HepG2 (cell line): ENCODE data around the gene RAB30. TPM values are rescaled to one million over a fixed set of nuclear protein-coding genes. Genes with fewer than 3 reads are reported as not detected.

Experiments
- BCL6 ChIP-seq: IDR thresholded peaks from 2 replicates; pipeline ENCODE4 v1.6.1; 2016; ENCODE audit warnings: missing genetic modification reagents, missing compliant biosample characterization
- CEBPB ChIP-seq: IDR thresholded peaks from 2 replicates; pipeline ENCODE4 v1.6.1; 2011; ENCODE audit warnings: low read depth, low read length, improper control_type of control experiment, borderline replicate concordance
- DNMT3B ChIP-seq: conservative IDR thresholded peaks from 2 replicates; pipeline ENCODE4 v1.6.1; 2016; ENCODE audit warnings: missing biosample characterization, control low read depth
- FOXA1 ChIP-seq, 2 experiments: fragments of 450-650 bp in 1 of 2; sonication (generic) in 1 of 2; formaldehyde crosslinking in 1 of 2; IDR thresholded peaks; 2 replicates each; pipeline versions ENCODE4 v1.4.0 to v1.6.1; 2016 to 2020; ENCODE audit warnings: missing genetic modification reagents in 1 of 2
- HNF4A ChIP-seq: sonication (generic); formaldehyde crosslinking; IDR thresholded peaks from 2 replicates; pipeline ENCODE4 v1.4.0; 2020; ENCODE audit warnings: missing genetic modification reagents
- NFYC ChIP-seq: IDR thresholded peaks from 2 replicates; pipeline ENCODE4 v1.6.1; 2016; ENCODE audit warnings: missing genetic modification reagents, missing compliant biosample characterization
- NR2C2 ChIP-seq: sonication (generic); formaldehyde crosslinking; IDR thresholded peaks from 2 replicates; pipeline ENCODE4 v1.4.0; 2020; ENCODE audit warnings: missing genetic modification reagents, mild to moderate bottlenecking, moderate library complexity, borderline replicate concordance
- NR2F6 ChIP-seq, 2 experiments: IDR thresholded peaks; 2 replicates each; pipeline ENCODE4 v1.6.1; 2016; ENCODE audit warnings: antibody characterized with exemption in 1 of 2, mild to moderate bottlenecking in 1 of 2
- PHF8 ChIP-seq: sonication (generic); formaldehyde crosslinking; IDR thresholded peaks from 2 replicates; pipeline ENCODE4 v1.5.0; 2020; ENCODE audit warnings: missing genetic modification reagents
- POGZ ChIP-seq: sonication (generic); formaldehyde crosslinking; IDR thresholded peaks from 2 replicates; pipeline ENCODE4 v1.4.0; 2020; ENCODE audit warnings: mild to moderate bottlenecking, missing genetic modification reagents
- POLR2A ChIP-seq, 2 experiments: IDR thresholded peaks; 2 replicates each; pipeline ENCODE4 v1.6.1; 2011; ENCODE audit warnings: low read depth in 2 of 2, low read length in 2 of 2, mild to moderate bottlenecking in 1 of 2, moderate library complexity in 1 of 2; ENCODE audit not compliant: insufficient read depth in 1 of 2
- RARA ChIP-seq: IDR thresholded peaks from 2 replicates; pipeline ENCODE4 v1.6.1; 2016; ENCODE audit warnings: missing genetic modification reagents, missing compliant biosample characterization
- STAG1 ChIP-seq: sonication (generic); formaldehyde crosslinking; IDR thresholded peaks from 2 replicates; pipeline ENCODE4 v1.4.0; 2020; ENCODE audit warnings: missing genetic modification reagents
- TGIF2 ChIP-seq: IDR thresholded peaks from 2 replicates; pipeline ENCODE4 v1.6.1; 2016; ENCODE audit warnings: control low read depth, missing compliant biosample characterization
- THAP11 ChIP-seq: IDR thresholded peaks from 2 replicates; pipeline ENCODE4 v1.6.1; 2016; ENCODE audit warnings: missing biosample characterization, missing genetic modification reagents
- ZFP1 ChIP-seq: IDR thresholded peaks from 2 replicates; pipeline ENCODE4 v1.6.1; 2016
- ZNF143 ChIP-seq: sonication (generic); formaldehyde crosslinking; IDR thresholded peaks from 2 replicates; pipeline ENCODE4 v1.4.0; 2020; ENCODE audit warnings: missing genetic modification reagents
- ZNF337 ChIP-seq: sonication (generic); formaldehyde crosslinking; IDR thresholded peaks from 2 replicates; pipeline ENCODE4 v1.5.1; 2020; ENCODE audit warnings: missing genetic modification reagents, low read depth, mild to moderate bottlenecking, borderline replicate concordance
- ZNF556 ChIP-seq: sonication (generic); formaldehyde crosslinking; IDR thresholded peaks from 2 replicates; pipeline ENCODE4 v1.4.0; 2020; ENCODE audit warnings: mild to moderate bottlenecking, missing genetic modification reagents, borderline replicate concordance
- ZNF576 ChIP-seq: sonication (generic); formaldehyde crosslinking; IDR thresholded peaks from 2 replicates; pipeline ENCODE4 v1.4.0; 2020; ENCODE audit warnings: mild to moderate bottlenecking, missing genetic modification reagents
- ZNF710 ChIP-seq: sonication (generic); formaldehyde crosslinking; IDR thresholded peaks from 2 replicates; pipeline ENCODE4 v1.5.0; 2020; ENCODE audit warnings: mild to moderate bottlenecking, missing genetic modification reagents, borderline replicate concordance
- ZSCAN25 ChIP-seq: sonication (generic); formaldehyde crosslinking; IDR thresholded peaks from 2 replicates; pipeline ENCODE4 v1.8.0; 2022; ENCODE audit warnings: mild to moderate bottlenecking, missing genetic modification reagents
- polyA plus RNA-seq, 8 experiments: library from polyadenylated mRNA; depleted of rRNA in 3 of 8; stranded (reverse) in 7 of 8; unstranded in 1 of 8; fragments of >200 nt; fragmentation: Illumina TruSeq in 4 of 8; extraction: Trizol in 4 of 8; gene quantifications; 2 replicates each; pipeline versions ENCODE4 v1.2.1 to v1.2.3, GENCODE V29; 2011 to 2016; ENCODE audit warnings: low read depth in 4 of 8, missing spikeins in 1 of 8, mixed read lengths in 1 of 8; ENCODE audit not compliant: insufficient read depth in 1 of 8
- total RNA-seq, 5 experiments: library from RNA; depleted of rRNA; stranded (reverse); fragments of >200 nt; fragmentation: Illumina TruSeq; extraction: Trizol; gene quantifications; 2 replicates each; pipeline ENCODE4 v1.2.3, GENCODE V29; 2016; ENCODE audit warnings: low read depth in 1 of 5
- TF ChIP-seq, protein P1 (sequence below): sonication (generic); formaldehyde crosslinking; IDR thresholded peaks from 2 replicates; pipeline ENCODE4 v1.5.1; 2020; ENCODE audit warnings: missing genetic modification reagents, mild to moderate bottlenecking, borderline replicate concordance
- TF ChIP-seq, protein P2 (sequence below): sonication (generic); formaldehyde crosslinking; IDR thresholded peaks from 2 replicates; pipeline ENCODE4 v1.4.0; 2020; ENCODE audit warnings: missing genetic modification reagents
- TF ChIP-seq, protein P3 (sequence below): IDR thresholded peaks from 2 replicates; pipeline ENCODE4 v1.6.1; 2012; ENCODE audit warnings: inconsistent platforms

Gene RAB30
- total and polyA plus RNA-seq, 2 of the 13 experiments (the other 11 are each of a cell fraction or from before 2014, with no cell fraction given): 3.7 to 5.0 TPM

- TF ChIP-seq ZNF710 (CRISPR knock-in tag) (0 out of 2 replicates have a peak, but pooled peaks have one; percentile 43), STAG1 (CRISPR knock-in tag) (peak; percentile 51), POGZ (CRISPR knock-in tag) (peak; percentile 37; the same call in 1 of the 2 replicates), PHF8 (0 out of 2 replicates have a peak, but pooled peaks have one; percentile 8), NR2C2 (CRISPR knock-in tag) (0 out of 2 replicates have a peak, but pooled peaks have one; percentile 22), THAP11 (CRISPR knock-in tag) (0 out of 2 replicates have a peak, but pooled peaks have one; percentile 10), RARA (CRISPR knock-in tag) (peak; percentile 25; the same call in 1 of the 2 replicates), ZNF576 (CRISPR knock-in tag) (no peak), BCL6 (CRISPR knock-in tag) (peak; percentile 66; the same call in 1 of the 2 replicates), CEBPB (peak; percentile 37; the same call in 1 of the 2 replicates), ZNF556 (CRISPR knock-in tag) (0 out of 2 replicates have a peak, but pooled peaks have one; percentile 15), TGIF2 (CRISPR knock-in tag) (0 out of 2 replicates have a peak, but pooled peaks have one; percentile 50), ZNF143 (CRISPR knock-in tag) (no peak), ZSCAN25 (CRISPR knock-in tag) (peak; percentile 59; the same call in 1 of the 2 replicates), ZFP1 (0 out of 2 replicates have a peak, but pooled peaks have one; percentile 8), ZNF337 (0 out of 2 replicates have a peak, but pooled peaks have one; percentile 28), POLR2A (IDR thresholded peaks at IDR 0.05; ENCODE audit: insufficient read depth in 1 of 2, low read depth in 2 of 2, low read length in 2 of 2) (peak in 1 of 2 experiments; percentile 40; a peak in 1 of 4 replicates), NR2F6 (IDR thresholded peaks at IDR 0.05) (peak; percentile 43; the same call in 1 of the 2 replicates), NR2F6 (CRISPR knock-in tag; IDR thresholded peaks at IDR 0.05) (peak; percentile 37; the same call in 1 of the 2 replicates), FOXA1 (IDR thresholded peaks at IDR 0.05) (no peak), FOXA1 (CRISPR knock-in tag; IDR thresholded peaks at IDR 0.05) (peak; percentile 49; the same call in 1 of the 2 replicates), DNMT3B (CRISPR knock-in tag) (no peak), NFYC (CRISPR knock-in tag) (peak; percentile 32; the same call in 1 of the 2 replicates), HNF4A (peak; percentile 34)
- TF ChIP-seq, protein P1, sequence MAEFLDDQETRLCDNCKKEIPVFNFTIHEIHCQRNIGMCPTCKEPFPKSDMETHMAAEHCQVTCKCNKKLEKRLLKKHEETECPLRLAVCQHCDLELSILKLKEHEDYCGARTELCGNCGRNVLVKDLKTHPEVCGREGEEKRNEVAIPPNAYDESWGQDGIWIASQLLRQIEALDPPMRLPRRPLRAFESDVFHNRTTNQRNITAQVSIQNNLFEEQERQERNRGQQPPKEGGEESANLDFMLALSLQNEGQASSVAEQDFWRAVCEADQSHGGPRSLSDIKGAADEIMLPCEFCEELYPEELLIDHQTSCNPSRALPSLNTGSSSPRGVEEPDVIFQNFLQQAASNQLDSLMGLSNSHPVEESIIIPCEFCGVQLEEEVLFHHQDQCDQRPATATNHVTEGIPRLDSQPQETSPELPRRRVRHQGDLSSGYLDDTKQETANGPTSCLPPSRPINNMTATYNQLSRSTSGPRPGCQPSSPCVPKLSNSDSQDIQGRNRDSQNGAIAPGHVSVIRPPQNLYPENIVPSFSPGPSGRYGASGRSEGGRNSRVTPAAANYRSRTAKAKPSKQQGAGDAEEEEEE: no peak
- TF ChIP-seq, protein P2, sequence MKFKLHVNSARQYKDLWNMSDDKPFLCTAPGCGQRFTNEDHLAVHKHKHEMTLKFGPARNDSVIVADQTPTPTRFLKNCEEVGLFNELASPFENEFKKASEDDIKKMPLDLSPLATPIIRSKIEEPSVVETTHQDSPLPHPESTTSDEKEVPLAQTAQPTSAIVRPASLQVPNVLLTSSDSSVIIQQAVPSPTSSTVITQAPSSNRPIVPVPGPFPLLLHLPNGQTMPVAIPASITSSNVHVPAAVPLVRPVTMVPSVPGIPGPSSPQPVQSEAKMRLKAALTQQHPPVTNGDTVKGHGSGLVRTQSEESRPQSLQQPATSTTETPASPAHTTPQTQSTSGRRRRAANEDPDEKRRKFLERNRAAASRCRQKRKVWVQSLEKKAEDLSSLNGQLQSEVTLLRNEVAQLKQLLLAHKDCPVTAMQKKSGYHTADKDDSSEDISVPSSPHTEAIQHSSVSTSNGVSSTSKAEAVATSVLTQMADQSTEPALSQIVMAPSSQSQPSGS (CRISPR knock-in tag): no peak; the same call in 1 of the 2 replicates
- TF ChIP-seq, protein P3, sequence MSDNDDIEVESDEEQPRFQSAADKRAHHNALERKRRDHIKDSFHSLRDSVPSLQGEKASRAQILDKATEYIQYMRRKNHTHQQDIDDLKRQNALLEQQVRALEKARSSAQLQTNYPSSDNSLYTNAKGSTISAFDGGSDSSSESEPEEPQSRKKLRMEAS: peak; percentile 81
Measured at GRCh38 chr11:82989628-82990404, 81.9 kb downstream of the RAB30 start (continued).
